AG09319 (cell line): ENCODE results near the gene CHCHD6.

Experiments used
- DNase-seq: peaks from one replicate; pipeline ENCODE4 v3.0.0-alpha.2; 2010; ENCODE audit warnings: low read depth; ENCODE audit errors: extremely low read depth
- TF ChIP-seq, protein P1 (sequence below): IDR thresholded peaks from 2 replicates; pipeline ENCODE4 v1.5.1; 2011; ENCODE audit warnings: low read depth, mild to moderate bottlenecking, inconsistent platforms, low read length, moderate library complexity

The CHCHD6 gene

GRCh38 chr3:126867190-126867862 is 163.3 kb downstream of the CHCHD6 start:
- TF ChIP-seq, protein P1, sequence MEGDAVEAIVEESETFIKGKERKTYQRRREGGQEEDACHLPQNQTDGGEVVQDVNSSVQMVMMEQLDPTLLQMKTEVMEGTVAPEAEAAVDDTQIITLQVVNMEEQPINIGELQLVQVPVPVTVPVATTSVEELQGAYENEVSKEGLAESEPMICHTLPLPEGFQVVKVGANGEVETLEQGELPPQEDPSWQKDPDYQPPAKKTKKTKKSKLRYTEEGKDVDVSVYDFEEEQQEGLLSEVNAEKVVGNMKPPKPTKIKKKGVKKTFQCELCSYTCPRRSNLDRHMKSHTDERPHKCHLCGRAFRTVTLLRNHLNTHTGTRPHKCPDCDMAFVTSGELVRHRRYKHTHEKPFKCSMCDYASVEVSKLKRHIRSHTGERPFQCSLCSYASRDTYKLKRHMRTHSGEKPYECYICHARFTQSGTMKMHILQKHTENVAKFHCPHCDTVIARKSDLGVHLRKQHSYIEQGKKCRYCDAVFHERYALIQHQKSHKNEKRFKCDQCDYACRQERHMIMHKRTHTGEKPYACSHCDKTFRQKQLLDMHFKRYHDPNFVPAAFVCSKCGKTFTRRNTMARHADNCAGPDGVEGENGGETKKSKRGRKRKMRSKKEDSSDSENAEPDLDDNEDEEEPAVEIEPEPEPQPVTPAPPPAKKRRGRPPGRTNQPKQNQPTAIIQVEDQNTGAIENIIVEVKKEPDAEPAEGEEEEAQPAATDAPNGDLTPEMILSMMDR = no peak
- DNase-seq = no peak

- no peak for DNase-seq
- TF ChIP-seq, protein P1 = no peak
Measured at GRCh38 chr3:126867863-126868200, 163.8 kb downstream of the CHCHD6 start.

GRCh38 chr3:126870608-126871210 is 166.7 kb downstream of the CHCHD6 start:
- TF ChIP-seq, protein P1 = no peak
- no peak for DNase-seq

DNA sequence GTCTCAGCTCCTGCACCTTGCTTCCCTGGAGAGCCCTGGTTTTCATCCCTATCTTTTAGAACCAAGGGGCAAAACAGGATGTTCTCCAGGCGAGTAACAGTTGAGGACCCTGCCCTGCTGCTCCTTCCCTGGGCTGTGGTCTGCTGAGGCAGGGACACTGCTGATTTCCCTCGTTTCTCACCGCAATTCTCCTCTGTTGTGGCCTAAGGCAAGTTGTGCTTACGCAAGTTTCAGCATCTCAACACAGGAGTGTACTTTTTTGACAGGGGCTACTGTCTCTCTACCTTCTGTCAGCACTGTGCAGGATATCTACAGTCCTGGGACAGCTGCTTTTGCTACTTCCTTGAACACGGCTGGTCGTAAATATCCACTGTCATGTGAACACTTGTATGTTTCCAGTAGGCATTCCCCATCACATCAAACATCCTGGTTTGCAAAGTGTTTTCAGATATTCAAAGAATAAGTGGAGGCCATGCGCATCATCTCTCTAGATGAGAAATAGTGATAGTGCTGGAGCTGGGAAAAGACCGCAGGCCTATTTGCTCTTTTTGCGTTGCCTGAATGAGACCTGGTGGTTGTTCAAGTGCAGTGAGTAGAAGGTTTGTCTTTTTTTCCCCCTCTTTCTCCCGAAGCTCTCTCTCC is 168.8 kb downstream of the CHCHD6 start:
- TF ChIP-seq, protein P1 = no peak
- DNase-seq = no peak

- DNase-seq = no peak
- TF ChIP-seq, protein P1 = no peak
Measured at GRCh38 chr3:126873416-126873815, 169.4 kb downstream of the CHCHD6 start.

DNA sequence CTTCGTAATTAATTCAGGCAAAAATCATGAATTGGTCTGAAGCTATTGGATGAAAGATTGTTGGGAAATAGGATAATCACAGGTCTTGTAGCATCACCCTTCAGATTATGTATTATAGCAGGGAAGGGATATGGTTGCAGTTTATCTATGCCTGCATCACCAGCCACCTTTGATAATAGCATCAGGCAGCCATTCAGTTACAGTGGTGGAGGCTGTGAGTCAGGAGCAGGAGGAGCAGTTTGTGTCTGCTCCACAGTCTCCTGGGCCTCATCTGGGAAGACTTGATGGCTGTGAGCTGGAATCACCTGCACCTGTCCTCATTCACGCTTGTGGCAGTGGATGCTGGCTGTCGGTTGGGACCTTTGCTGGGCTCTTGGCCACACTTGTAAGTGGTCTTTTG is 174.6 kb downstream of the CHCHD6 start:
- TF ChIP-seq, protein P1 = no peak
- DNase-seq = no peak

DNA sequence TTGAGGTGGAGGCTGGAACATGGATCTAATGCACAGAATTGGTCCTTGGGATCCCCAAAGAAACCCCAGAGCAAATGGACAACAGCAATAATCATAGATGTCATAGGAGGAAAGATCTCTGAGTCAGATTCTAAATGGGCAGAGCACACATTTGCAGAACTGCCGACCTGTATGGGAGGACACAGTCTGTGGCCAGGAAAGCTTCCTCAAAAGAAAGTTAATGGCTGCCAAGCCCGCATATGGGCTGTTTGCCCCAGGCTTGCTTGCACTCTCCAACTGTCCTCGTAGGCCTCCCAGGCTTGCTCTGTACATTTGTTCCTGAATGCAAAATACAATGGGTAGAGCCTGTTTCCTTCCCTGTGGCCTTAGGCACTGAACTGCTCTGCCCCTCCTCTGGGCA is 176.9 kb downstream of the CHCHD6 start:
- no peak for DNase-seq

More for the DNA sequence above, 176.9 kb downstream of the CHCHD6 start:
- TF ChIP-seq, protein P1 = no peak
